ENCODE data around the gene SUMO1.

Gene SUMO1

GRCh38 chr2:202194418-202194817, 44.0 kb downstream of the SUMO1 start:
- TF ChIP-seq, protein P1, sequence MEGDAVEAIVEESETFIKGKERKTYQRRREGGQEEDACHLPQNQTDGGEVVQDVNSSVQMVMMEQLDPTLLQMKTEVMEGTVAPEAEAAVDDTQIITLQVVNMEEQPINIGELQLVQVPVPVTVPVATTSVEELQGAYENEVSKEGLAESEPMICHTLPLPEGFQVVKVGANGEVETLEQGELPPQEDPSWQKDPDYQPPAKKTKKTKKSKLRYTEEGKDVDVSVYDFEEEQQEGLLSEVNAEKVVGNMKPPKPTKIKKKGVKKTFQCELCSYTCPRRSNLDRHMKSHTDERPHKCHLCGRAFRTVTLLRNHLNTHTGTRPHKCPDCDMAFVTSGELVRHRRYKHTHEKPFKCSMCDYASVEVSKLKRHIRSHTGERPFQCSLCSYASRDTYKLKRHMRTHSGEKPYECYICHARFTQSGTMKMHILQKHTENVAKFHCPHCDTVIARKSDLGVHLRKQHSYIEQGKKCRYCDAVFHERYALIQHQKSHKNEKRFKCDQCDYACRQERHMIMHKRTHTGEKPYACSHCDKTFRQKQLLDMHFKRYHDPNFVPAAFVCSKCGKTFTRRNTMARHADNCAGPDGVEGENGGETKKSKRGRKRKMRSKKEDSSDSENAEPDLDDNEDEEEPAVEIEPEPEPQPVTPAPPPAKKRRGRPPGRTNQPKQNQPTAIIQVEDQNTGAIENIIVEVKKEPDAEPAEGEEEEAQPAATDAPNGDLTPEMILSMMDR (IDR thresholded peaks at IDR 0.05; ENCODE audit: borderline replicate concordance, insufficient read depth, low read depth, low read length), result no peak
- H3K4me3 ChIP-seq (ENCODE audit: low read depth, low read length), result no peak overlapping the region

- H3K4me3 ChIP-seq (ENCODE audit: low read depth, low read length), result no peak overlapping the region
- TF ChIP-seq, protein P1 (IDR thresholded peaks at IDR 0.05; ENCODE audit: borderline replicate concordance, insufficient read depth, low read depth, low read length), result no peak
These were observed 44.5 kb downstream of the SUMO1 start for GRCh38 chr2:202193881-202194353.

DNA sequence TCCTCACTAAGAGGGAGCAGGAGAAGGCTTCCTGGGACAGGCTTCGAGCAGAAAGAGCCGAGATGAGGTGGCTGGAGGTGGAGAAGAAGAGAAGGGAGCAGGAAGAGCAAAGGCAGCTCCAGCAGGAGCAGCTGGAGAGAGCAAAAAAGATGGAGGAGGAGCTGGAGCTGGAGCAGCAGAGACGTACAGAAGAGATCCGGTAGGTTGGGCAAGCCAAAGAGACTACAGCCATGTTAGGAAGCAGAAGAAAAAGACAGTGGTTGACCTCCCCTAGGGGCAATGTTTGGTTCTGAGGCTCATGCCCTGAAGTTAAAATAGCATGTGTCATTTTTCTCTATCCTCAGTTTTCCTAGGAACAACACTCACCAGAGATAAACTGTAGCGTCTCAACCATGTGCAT, 45.1 kb downstream of the SUMO1 start:
- TF ChIP-seq, protein P1 (IDR thresholded peaks at IDR 0.05; ENCODE audit: borderline replicate concordance, insufficient read depth, low read depth, low read length), result no peak
- no peak overlapping the region for H3K4me3 ChIP-seq (ENCODE audit: low read depth, low read length)

DNA sequence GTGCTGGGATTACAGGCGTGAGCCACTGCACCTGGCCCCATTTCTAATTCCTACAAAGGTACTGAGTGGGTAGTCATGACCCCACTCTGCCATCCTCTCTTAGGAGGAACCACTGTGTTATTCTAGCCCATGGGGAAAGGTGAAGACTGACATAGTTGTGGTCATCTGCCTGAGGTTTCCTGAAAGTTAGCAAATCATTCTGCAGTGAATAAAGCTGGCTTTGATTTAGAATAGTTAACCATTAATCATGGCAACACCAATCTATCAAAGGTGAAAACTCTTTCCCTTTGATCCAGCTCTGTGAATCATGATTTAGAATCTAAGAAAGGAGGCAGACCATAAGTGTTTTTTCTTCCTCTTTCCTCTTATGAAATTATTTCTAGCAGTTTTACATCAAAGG, 50.8 kb downstream of the SUMO1 start:
- TF ChIP-seq, protein P1 (IDR thresholded peaks at IDR 0.05; ENCODE audit: borderline replicate concordance, insufficient read depth, low read depth, low read length), result no peak
- H3K4me3 ChIP-seq (ENCODE audit: low read depth, low read length), result no peak overlapping the region

- TF ChIP-seq, protein P1 (IDR thresholded peaks at IDR 0.05; ENCODE audit: borderline replicate concordance, insufficient read depth, low read depth, low read length), result no peak
- H3K4me3 ChIP-seq (ENCODE audit: low read depth, low read length), result no peak overlapping the region
These were observed 51.7 kb downstream of the SUMO1 start for GRCh38 chr2:202186641-202187202.

GRCh38 chr2:202185156-202185555, 53.2 kb downstream of the SUMO1 start:
- no peak overlapping the region for H3K4me3 ChIP-seq (ENCODE audit: low read depth, low read length)
- TF ChIP-seq, protein P1 (IDR thresholded peaks at IDR 0.05; ENCODE audit: borderline replicate concordance, insufficient read depth, low read depth, low read length), result no peak

GRCh38 chr2:202184557-202184956, 53.8 kb downstream of the SUMO1 start:
- TF ChIP-seq, protein P1 (IDR thresholded peaks at IDR 0.05; ENCODE audit: borderline replicate concordance, insufficient read depth, low read depth, low read length), result no peak

More at GRCh38 chr2:202184557-202184956, 53.8 kb downstream of the SUMO1 start:
- no peak overlapping the region for H3K4me3 ChIP-seq (ENCODE audit: low read depth, low read length)
